GM19193 (cell line): ENCODE measurements around the gene NCAN.

ENCODE experiments used
- POLR2A ChIP-seq: IDR thresholded peaks from 4 replicates; pipeline ENCODE4 v1.6.1; 2011; ENCODE audit not compliant: insufficient read depth, insufficient read length; ENCODE audit errors: extremely low read depth

NCAN gene

DNA sequence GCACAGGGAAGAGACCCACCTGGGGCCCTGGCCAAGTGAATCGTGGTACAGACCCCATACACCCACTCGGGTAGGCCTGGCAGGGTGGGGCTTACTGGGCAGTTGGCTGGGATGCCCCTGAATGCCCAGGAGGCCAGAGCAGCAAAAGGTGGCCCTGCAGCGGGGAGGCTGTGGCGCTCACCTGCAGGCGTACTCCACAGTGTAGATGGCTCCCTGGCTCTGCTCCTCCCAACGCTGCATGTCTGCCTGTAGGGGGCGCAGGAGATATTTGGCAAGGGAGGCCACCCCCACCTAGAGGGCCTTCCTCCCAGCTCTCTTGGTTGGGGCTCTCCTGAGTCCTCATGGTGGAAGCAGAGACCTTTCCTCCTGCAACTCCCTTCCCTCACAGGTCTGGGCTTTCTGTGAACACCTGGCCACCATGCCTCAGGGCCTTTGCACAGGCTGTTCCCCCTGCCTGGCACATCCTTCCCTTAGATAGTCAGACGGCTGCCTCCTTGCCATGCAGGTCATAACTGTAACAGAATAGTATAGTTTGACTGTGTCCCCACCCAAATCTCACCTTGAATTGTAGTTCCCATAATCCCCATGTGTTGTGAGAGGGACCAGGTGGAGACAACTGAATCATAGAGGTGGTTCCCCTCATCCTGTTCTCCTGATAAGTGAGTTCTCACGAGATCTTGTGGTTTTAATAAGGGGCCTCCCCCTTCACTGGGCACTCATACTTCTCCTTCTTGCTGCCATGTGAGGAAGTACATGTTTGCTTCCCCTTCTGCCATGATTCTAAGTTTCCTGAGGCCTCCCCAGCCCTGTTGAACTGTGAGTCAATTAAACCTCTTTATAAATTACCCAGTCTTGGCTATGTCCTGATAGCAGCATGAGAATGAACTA is 25.7 kb upstream of the NCAN start:
- no peak for TF ChIP-seq POLR2A

DNA sequence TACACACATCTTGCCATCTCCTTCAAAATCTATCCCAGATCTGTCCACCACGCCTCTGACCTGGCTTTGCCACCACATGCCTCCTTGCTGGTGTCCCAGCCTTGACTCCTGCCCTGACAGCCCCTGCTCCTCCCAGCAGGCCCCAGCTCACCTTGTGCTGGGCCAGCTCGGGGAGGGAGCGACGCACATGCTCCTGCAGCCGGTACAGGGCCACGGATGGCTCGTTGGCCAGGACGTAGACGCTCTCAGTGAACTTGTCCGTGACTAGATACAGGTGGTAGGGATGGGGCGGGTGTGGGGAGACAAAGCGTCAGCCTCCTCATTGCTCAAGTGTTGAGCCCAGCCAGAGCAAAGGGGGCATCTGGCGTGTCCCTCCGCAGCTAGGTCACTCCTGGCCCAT is 25.0 kb upstream of the NCAN start:
- TF ChIP-seq POLR2A, result no peak

- no peak for TF ChIP-seq POLR2A
Measured at GRCh38 chr19:19191768-19192077, 20.0 kb upstream of the NCAN start.

DNA sequence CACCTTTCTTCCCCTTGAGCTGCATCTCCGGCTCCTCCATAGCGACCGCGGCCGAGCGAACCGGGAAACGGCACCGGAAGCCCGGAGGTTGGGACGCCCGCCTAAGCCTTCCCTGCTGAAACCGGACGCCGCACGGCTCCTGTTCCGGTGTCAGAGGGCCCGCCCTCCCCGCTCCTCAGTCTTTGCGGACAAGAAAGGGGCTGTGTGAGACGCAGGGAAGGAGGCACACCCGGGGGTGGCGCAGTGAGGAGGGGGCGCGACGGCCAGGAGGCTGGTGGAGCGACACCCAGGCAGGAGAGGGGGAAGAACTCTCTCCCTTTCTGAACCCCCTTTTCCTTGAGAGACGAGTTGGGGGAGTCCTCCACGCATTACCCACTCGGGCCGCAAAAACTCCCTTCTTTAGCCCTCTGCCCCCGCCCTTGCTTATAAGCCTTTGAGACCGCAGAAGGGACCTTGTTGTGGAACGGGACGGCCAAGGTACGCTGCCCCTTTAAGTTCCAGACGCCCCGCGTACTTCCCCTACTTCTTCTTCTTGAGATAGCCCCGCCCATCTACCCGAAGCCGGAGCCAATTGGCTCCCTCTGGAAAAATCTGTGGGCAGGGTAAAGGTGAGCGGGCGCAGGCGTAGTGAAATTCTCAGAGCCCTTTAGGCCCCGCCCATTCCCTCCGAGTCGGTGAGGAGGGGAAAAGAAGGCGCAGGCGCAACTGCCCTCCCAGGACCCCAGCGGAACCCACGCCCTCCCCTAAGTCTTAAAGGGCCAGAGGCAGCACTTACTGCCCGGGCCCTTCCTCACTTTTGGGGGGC is 19.5 kb upstream of the NCAN start, which contains the start of the genes BORCS8 and RFXANK:
BORCS8 (minus strand) TSS at position 75 of the 805 bp plus-strand sequence; CDS start at position 40, 35 bp downstream.
RFXANK (plus strand) TSS at position 181 of the 805 bp plus-strand sequence. CDS start 1,689 bp downstream, outside the sequence.
- peak; percentile 81 for TF ChIP-seq POLR2A

GRCh38 chr19:19192910-19193423 is 18.8 kb upstream of the NCAN start:
- peak; percentile 55 for TF ChIP-seq POLR2A

- TF ChIP-seq POLR2A, result no peak
Measured at GRCh38 chr19:19193926-19194325, 17.8 kb upstream of the NCAN start.

DNA sequence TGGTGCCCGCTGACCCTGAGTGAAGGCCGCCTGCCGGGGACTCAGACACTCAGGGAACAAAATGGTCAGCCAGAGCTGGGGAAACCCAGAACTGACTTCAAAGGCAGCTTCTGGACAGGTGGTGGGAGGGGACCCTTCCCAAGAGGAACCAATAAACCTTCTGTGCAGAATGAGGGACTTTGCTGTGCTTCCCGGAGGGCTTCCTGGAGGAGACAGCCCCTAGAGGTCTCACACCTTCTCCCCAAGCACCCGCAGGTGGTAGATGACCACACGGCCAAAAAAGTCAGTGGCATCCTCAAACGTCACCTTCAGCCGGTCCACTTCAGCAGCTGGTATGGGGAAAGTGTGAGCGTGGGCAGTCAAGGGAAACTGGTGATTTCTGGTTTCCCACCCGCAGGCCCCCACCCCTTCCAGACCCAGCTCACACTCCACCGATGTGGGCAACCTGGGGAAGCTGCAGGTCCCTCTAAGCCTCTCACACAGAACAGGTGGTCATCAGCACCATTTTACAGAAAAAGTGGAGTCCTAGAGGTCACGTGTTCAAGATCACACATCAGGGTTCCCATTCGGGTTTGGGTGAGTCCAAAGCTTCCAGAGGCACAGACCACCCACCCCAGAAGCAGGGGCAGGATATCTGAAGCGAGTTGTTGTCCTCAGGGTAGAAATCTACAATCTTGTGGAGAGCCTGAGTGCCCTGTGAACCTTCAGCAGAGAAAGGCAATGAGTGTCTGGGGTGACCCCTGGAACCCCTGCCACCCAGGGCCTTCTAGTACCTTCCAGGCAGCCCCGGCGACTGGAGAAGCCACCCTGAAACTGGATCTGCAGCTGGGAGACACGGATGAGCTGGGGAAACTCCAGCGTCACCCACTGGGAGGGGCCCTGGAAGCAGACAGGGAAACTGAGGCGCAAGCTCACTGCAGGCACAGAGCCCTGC is 9.8 kb upstream of the NCAN start:
- no peak for TF ChIP-seq POLR2A

GRCh38 chr19:19202707-19203011 is 9.1 kb upstream of the NCAN start:
- no peak for TF ChIP-seq POLR2A

DNA sequence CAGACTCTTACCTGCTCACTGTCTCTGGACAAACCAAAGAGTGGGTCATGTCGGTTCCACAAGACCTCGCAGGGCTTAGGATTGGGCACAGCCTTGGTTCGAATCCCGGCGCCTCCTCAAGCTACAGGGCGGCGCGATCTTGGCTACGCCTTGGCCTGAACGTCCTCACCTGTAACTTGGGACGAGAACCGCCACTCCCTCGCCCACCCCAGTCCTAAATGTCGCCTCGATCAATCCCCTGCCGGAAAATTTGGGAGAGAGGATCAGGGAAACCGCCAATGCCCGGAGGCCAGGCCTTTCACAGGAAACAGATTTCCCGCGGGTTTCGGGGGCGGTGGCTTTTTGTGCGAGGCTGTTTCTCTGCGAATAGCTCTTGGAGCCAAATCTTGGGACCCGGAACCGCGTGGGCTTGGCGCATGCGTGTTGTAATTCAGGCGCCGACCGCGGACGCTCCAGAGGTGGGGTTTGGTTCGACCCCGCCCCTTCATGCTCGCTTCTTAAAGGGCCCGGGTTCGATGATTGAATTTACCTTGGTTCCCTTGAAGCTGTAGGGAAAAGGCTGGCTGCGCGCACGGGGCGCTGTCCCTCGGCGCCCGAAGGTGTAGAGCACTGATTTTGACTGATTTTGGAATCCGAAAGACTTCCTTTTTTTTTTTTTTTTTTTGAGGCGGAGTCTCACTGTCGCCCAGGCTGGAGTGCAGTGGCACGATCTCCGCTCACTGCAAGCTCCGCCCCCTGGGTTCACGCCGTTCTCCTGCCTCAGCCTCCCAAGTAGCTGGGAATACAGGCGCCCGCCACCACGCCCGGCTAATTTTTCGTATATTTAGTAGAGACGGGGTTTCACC is 8.5 kb upstream of the NCAN start, which contains the start of gene NR2C2AP:
NR2C2AP (minus strand) TSS at position 403 of the 845 bp plus-strand sequence; CDS start at position 49, 354 bp downstream.
- peak; percentile 64 for TF ChIP-seq POLR2A

DNA sequence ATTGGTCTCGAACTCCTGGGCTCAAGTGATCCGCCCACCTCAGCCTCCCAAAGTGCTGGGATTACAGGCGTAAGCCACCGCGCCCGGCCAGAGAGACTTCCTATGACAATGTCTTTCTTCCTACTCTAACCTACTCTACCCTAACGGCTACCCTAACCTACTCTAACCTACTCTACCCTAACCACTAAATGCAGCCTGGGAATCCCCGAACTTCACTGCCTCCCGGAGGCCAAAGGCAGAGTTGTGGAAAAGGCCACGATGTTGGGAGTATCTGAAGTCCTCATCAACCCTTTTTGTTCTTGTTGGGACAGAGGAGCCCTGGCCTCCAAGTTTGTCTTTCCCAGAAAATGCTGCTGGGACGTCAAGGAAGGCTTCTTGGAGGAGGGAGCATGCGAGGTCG is 7.6 kb upstream of the NCAN start:
- TF ChIP-seq POLR2A, result no peak

DNA sequence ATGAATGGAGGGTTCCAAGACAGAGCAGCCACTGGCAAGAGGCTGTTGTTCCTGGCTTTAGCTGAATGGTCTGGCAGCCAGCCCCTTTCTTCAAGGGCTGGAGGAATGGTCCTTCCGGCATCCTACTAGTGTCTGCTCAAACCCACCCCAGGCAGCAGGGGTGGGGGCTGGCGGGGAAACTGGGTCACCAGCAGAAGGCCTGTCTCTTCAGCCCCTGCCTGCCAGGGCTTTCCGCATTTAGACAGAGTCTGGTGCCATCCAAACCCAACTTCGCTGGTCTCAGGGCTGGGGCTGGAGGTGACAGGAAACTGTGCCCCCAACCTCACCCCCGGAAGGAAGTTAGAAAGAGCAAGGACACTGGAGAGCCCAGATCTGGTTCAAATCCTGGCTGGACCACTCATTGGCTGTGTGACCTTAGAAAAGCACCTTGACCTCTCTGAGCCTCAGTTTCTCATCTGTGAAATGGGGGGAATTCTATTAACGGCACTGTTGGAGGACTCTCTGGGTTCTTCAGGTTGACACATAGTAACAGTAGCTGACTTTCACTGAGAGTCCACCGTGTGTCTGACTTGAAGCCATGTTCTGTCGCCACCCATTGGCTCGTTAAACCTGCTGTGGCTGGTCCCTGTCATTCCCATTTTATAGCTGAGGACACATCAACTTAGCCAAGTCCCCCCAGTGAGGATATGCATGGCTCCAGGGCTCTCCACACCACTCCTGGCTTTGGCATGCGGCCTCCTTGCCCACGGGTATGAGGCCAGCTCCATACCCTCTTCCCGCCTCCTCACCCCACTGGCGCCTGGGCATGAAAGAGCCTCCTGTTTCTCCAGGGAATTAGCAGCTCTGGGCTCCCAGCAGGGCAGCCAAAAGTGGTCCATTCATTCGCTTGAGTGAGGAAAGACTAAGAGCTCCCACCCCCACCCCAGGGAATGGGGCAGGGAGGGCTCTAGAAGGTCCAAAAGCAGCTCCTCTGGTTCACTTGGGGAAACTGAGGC is 6.0 kb upstream of the NCAN start:
- TF ChIP-seq POLR2A, result no peak

GRCh38 chr19:19206938-19207337 is 4.8 kb upstream of the NCAN start:
- no peak for TF ChIP-seq POLR2A

- no peak for TF ChIP-seq POLR2A
Measured at GRCh38 chr19:19207637-19208572, 3.9 kb upstream of the NCAN start.
